ENCODE data around the gene MAPKBP1.
"Not testable (repeated sequence)": the region's sequence is repeated elsewhere in the genome, so short reads cannot be mapped to it uniquely, and the experiment has no call there.

DNA sequence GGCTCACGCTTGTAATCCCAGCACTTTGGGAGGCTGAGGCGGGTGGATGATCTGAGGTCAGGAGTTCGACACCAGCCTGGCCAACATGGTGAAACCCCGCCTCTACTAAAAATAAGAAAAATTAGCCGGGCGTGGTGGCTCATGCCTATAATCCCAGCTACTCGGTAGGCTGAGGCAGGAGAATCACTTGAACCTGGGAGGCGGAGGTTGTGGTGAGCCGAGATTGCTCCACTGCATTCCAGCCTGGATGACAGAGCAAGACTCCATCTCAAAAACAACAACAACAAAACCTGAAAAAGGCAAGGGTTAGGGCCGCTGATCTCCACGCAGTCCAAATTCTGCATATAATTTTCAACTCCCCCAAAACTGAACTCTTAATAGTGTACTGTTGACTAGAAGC lies 46.2 kb upstream of the MAPKBP1 start:
- TF ChIP-seq, protein P1, sequence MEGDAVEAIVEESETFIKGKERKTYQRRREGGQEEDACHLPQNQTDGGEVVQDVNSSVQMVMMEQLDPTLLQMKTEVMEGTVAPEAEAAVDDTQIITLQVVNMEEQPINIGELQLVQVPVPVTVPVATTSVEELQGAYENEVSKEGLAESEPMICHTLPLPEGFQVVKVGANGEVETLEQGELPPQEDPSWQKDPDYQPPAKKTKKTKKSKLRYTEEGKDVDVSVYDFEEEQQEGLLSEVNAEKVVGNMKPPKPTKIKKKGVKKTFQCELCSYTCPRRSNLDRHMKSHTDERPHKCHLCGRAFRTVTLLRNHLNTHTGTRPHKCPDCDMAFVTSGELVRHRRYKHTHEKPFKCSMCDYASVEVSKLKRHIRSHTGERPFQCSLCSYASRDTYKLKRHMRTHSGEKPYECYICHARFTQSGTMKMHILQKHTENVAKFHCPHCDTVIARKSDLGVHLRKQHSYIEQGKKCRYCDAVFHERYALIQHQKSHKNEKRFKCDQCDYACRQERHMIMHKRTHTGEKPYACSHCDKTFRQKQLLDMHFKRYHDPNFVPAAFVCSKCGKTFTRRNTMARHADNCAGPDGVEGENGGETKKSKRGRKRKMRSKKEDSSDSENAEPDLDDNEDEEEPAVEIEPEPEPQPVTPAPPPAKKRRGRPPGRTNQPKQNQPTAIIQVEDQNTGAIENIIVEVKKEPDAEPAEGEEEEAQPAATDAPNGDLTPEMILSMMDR (IDR thresholded peaks at IDR 0.05) = not testable (repeated sequence)
- TF ChIP-seq POLR2A (IDR thresholded peaks at IDR 0.05) = not testable (repeated sequence)
